ES-I3 (cell line): ENCODE results near the gene PCDH1.
A peak's percentile ranks its signal among the peaks of the same experiment; 100 is the strongest.

Source experiments
- H3K36me3 ChIP-seq: 2 replicates; pipeline ENCODE4 v1.6.1; 2013; ENCODE audit warnings: mild to moderate bottlenecking, low read length, control low read depth, moderate library complexity; ENCODE audit not compliant: insufficient read depth
- H3K4me1 ChIP-seq: 2 replicates; pipeline ENCODE4 v1.6.1; 2013; ENCODE audit warnings: mild to moderate bottlenecking, control low read depth, low read length; ENCODE audit not compliant: insufficient read depth
- H3K9ac ChIP-seq: 2 replicates; pipeline ENCODE4 v1.6.1; 2013; ENCODE audit warnings: low read depth, mild to moderate bottlenecking, low read length, moderate library complexity
- H3K9me3 ChIP-seq: 2 replicates; pipeline ENCODE4 v1.6.1; 2013; ENCODE audit warnings: mild to moderate bottlenecking, low read length, moderate library complexity; ENCODE audit not compliant: control insufficient read depth, insufficient read depth

PCDH1 gene

DNA sequence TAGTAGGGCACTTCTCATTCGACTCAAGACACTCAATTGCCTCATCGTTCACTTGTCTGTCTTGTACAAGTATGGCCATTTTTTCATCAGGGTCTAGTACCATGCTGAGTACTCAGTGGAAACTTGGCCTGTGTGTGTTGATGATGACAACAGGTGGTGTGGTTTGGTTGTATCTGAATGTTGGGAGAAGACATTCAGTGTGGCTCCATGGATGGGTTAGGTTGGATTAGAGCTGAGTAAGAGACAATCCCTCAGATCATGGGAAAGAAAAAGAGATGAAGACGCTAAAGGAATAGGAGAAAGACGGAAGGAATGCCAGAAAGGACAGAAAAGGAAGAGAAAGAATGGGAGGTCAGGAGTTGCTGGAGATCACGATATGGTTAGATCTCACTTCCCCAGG lies 17.0 kb downstream of the PCDH1 start:
- H3K36me3 ChIP-seq, result no peaks in the 10 kb centered on the region; the same call in 1 of the 2 replicates
- no peak overlapping the region for H3K9ac ChIP-seq
- peaks cover 19% of the 10 kb centered on the region; the same call in 1 of the 2 replicates for H3K4me1 ChIP-seq
- no peaks in the 10 kb centered on the region for H3K9me3 ChIP-seq

DNA sequence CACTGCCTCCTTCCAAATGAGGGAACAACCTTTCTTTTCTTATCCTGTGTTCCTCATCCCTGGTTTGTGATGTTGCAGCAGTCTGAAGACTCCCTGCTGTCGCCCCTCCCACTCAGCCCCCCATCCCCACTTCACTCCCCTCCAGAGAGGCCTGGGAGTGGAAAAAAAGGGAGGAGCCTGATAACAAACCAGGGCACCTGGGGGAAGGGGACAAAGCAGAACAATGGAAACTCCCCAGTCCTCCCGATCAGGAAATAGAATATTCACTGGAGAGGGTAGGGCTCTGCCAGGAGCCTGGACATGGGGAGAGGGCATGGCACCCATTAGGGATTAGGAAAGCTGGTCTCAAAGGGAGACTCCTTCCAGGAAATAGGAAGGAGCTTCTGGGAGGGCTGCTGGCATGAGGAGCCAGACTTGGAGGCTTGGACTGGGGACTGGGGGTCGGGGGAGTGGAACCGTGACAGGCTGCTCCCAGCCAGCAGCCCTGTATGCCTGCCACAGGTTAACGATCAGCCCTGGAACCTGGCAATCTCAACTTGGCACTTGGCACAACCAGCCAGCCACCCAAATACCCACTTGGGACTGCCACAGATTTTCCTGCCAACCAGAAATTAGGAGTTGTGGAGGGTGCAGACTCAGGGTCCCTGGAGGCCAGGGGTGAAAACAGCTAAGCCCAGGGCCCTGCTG lies 20.0 kb downstream of the PCDH1 start:
- Histone ChIP-seq H3K36me3 (no peaks in the 10 kb centered on the region), H3K4me1 (peaks cover 30% of the 10 kb centered on the region; the same call in 1 of the 2 replicates), H3K9me3 (no peaks in the 10 kb centered on the region), H3K9ac (no peak overlapping the region; the same call in 1 of the 2 replicates)

DNA sequence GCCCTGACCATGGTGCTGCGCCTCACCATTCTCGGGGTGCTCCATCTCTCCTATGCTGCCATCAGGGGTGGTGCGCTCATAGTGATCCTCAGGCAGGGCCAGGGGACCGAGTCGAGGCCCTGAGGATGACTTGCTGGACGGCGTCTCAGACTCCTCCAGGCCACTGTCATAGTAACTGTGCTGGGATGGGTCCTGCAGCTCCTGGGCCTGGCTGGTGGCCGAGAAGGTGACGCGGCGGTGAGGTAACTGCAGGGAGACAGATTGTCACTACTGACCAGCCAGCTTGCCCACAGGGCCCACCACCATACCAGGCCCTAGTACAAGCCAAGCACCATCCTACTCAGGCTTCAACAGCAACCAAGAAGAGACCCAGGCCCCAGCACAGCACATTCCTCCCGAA lies 21.0 kb downstream of the PCDH1 start:
- Histone ChIP-seq H3K9me3 (no peaks in the 10 kb centered on the region), H3K9ac (no peak overlapping the region), H3K4me1 (peaks cover 30% of the 10 kb centered on the region; the same call in 1 of the 2 replicates), H3K36me3 (no peaks in the 10 kb centered on the region)

DNA sequence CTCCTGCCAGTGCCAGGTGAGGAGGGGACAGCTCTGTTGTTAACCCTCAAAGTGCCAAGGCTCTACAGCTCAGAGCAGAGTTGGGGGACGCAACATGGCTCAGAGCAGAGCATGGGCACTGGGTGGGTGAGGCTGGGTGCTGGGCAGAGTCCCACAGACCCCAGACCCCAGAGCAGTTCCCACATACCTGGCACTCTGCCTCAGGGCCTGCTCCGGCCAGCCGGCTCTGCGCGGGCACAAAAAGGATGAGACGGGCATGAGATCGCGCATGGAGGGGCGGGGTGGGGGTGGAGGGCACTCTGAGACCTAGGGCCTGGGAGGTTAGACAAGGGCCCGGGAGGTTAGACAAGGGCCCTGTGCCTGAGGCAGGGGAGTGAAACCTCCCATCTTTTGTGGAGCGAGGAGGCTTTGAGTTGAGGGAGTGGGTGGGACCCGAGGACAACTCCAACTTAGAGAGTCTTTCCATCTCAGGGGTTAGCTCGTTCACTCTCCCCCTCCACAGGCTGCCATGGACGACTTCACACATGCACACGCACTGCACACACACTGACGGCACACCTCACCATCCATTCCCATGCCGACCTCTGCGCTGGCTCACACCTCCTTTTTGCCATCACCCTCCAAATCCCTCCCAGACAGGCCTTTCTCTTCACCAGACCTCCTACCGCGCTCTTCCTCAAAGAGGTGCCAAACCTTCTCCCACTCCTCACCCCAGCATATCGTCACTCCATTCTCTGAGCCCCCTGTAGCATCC lies 22.0 kb downstream of the PCDH1 start:
- H3K9ac ChIP-seq, result no peak overlapping the region
- H3K36me3 ChIP-seq, result no peaks in the 10 kb centered on the region
- H3K9me3 ChIP-seq, result no peaks in the 10 kb centered on the region
- peaks cover 35% of the 10 kb centered on the region for H3K4me1 ChIP-seq

DNA sequence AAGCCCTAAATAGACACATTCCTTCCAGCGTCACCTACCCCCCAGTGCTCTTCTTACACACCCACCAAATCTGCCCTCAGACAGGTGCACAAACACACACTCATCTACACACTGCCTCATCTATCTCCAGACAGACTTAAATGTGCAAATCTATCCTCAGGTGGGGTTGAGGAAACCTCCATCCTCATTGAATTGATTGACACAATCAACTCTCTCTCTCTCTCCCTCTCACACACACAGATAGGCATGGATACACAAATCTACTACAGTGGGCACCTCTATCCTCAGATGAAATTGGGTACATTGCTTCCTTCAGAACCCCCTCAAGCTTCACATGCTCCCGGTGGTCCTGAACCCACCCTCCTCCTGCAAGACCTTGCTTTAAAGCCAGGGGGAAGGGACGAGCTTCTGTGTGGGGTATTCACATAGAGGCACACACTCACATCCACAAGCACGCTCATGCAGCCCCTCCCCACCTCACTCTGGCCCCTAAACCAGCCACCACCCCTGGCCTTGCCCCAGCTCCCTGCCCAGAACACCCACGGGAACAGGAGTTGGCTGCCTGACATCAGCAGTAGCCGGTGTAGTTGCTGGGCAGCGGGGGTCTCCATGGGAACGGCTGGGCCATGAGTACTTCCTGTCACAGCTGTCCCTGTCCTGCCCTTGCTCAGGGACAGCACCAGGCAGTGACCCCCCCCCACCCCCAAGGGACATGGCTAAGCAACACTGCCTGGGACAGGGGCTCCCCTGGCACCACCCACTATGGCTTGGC lies 22.8 kb downstream of the PCDH1 start:
- no peaks in the 10 kb centered on the region for H3K36me3 ChIP-seq
- no peak overlapping the region for H3K9ac ChIP-seq
- H3K4me1 ChIP-seq, result peaks cover 39% of the 10 kb centered on the region
- H3K9me3 ChIP-seq, result no peaks in the 10 kb centered on the region

DNA sequence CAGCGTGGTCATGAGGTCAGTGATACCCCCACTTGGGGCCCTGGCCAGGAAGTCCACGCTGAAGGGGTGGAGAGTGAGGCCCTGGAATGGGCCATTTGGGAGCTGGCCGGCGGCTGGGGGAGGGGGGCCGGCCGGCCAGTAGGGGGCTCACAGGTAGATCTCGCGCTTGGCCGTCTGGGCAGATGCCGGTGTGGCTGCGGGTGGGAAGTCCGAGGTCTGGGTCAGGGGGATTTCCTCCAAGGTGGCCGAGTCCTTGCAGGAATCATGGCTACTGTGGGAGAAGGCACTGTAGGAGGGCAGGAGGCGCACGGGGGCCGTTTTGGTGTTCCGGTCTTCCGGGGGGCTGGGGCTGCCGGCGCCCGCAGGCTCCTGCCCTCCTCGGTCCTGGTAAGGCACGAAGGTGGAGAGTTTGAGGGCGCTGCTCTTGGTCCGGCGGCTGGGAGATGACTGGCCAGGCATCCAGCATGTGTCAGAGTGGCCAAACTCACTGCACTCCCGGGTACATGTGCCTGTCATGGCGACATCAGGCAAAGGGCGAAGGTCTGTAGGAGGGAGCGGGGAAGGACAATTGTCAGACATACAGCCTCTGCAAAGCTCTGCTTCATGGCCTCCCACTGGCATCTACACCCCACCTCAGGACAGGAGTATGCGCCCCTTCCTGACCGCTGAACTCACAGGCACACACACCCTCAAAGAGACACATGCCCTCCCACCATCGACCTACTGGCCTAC lies 24.1 kb downstream of the PCDH1 start:
- Histone ChIP-seq H3K4me1 (peaks cover 38% of the 10 kb centered on the region), H3K36me3 (no peaks in the 10 kb centered on the region), H3K9ac (no peak overlapping the region), H3K9me3 (no peaks in the 10 kb centered on the region)

DNA sequence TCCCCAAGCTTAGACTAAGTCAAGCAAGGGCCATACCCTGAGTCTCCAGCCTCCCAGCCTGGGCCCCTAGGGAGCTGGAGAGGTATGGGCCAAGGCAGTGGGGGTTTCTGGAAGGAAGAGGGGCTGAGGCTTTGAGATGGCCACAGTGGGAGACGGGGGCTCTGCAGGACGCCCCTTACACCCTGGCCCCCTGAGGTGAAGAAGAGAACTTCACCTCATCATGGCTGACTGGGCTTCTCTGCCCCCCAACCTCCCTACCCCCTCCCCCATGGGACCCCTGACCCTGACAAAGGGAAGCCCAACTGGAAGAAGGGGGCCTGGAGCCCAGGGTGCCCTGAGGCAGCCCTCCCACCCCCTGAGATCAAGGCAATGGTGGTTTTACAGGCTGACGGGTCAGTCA lies 25.8 kb downstream of the PCDH1 start:
- Histone ChIP-seq H3K9me3 (no peaks in the 10 kb centered on the region), H3K36me3 (no peaks in the 10 kb centered on the region), H3K9ac (no peak overlapping the region), H3K4me1 (peaks cover 29% of the 10 kb centered on the region)

DNA sequence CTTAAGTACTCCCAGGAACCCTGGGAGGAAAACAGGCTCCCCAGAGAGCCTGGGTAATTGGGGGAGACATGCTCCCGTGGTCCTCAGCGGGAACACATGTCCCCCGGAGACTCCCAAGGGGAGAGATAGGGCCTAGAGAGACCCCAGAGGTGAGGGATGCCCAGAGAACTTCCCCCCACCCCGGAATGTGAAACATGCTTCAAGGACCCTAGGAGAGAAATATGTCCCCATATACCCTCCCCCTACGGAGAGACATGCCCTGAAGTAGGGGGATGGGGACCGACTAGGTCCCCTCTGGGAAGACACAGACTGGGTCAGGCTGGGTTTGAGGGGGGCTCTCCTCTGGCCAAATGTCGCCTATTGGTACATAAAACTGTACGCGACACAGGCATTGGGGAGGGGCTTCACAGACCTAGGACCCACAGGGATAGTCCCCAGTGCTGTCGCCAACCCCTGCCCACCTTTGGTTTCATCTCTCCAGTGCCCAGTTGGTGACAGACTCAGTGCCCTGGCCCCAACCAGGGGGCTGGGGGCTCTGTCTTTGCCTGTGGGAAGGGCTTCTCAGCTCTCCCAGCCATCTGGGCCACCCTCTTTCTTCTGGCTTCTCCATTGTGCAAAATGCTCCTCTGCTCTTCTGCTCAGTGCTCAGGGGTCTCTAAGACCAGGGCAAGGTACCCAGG lies 26.9 kb downstream of the PCDH1 start:
- Histone ChIP-seq H3K9ac (peak overlapping the region; percentile 38), H3K36me3 (no peaks in the 10 kb centered on the region), H3K9me3 (no peaks in the 10 kb centered on the region), H3K4me1 (peaks cover 32% of the 10 kb centered on the region)

DNA sequence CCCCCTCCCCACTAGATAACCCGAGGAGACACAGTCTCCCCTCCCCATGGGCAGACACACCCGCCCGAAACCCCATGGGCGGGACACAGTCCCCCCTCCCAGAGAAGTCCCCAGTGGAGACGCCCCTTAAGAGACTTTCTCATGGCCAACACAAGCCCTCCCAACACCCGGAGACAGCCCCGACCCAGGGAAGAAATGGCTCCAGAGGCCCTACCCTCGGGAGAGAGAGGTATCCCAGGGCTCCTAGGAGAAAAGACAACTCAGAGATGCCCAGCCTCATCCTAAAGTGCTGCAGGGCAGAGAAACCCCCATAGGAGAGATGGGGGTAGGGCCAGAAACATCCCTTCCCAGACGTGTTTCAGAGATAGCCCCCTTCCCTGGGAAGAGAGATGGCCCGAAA lies 27.4 kb downstream of the PCDH1 start:
- Histone ChIP-seq H3K4me1 (peaks cover 38% of the 10 kb centered on the region), H3K36me3 (no peaks in the 10 kb centered on the region), H3K9me3 (no peaks in the 10 kb centered on the region), H3K9ac (peak overlapping the region; percentile 38)

DNA sequence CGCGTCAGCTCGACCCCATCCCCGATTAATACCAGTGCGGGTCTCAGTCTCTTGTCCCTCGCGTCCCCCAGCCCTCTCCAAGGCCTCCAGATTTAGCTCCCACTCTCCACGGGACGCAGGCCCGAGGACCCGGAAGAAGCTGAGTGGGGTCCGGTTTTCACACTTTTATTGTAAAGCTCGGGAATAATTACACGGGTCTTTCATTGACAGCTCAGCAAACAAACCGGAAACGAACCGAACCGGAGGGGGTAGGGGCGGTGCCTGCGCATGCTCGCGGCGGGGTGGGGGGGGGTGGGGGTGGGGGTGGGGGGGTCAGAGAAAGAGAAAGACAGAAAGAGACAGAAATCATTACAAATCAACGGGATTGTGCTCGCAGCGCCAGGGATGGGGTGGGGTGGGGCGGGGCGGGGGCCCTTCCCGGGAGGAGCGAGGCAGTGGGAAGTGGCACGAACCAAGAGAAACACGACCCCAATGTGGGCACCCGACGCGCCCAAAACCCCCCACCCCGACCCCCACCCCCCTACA lies 27.9 kb downstream of the PCDH1 start:
- H3K4me1 ChIP-seq, result peaks cover 39% of the 10 kb centered on the region
- H3K9me3 ChIP-seq, result no peaks in the 10 kb centered on the region
- H3K9ac ChIP-seq, result peak overlapping the region; percentile 69
- no peaks in the 10 kb centered on the region for H3K36me3 ChIP-seq

DNA sequence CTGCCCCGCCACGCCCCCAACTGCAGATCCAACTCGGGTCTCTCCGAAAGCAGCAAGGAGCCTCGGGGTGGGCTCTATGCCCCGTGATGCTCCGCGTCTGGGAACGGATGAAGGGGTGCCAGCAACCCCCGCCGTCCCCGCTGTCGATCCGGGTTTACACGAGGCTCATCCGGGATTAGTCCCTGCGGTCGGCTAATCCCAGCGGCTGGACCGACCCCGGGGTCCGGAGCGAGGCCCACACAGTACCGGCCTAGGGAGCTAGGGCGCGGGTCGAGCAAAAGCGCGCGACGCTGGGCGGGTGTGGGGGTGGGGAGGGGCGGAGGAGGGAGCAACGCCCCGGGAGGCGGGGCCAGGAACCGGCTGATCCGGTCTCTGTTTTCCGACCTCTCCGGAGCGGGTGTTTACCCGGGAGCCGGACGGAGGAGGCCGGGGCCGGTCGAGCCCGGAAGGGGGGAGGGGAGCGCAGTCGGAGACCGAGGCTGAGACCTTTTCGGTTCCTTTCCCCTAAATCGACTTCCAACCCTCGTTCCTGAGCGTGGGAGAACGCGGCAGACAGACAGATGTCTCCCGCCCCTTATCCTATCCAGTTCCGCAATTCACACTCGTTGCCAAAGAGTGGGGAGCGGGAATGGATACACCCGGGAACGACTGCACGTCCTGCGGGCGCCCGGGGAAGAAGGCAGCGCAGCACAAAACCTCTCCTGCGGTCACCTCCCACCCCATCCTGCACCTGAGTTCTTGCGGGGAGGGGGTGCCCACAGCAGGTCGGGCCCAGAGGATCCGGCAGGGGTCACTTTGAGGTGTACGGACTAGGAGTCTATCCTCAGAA lies 28.6 kb downstream of the PCDH1 start:
- Histone ChIP-seq H3K9me3 (no peaks in the 10 kb centered on the region), H3K9ac (peak overlapping the region; percentile 69), H3K36me3 (no peaks in the 10 kb centered on the region), H3K4me1 (peaks cover 46% of the 10 kb centered on the region)

DNA sequence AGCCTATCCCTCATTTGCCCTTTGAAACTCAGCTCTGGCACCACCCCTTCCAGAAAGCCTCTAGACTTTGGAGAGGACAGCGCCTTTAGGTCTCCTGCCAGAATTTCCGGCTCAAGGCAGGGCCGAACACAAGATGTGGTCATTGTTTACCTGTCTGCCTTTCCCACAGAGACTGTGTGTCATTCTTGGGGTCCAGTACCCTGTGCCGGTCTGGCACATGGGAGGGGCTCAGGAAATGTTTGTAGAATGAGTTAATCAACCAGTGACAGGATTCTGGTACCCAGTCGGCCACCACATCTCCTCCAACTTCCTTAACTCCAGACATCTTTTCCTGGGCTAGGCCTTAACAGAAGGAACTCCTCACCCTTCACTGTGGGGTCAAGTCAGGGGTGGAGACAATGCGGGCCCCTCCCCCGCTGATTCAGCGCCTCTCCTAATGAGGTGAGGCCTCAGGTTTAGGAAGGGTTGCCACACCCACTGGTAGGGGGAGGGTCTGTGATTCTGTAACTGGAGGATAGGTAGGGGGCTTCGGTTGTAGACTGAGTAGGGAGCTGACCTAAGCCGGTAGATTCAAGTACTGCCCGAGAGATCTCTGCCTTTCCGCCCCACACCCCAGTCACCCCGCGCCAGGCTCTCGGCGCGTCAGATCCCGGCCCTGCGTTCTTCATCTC lies 29.3 kb downstream of the PCDH1 start:
- Histone ChIP-seq H3K9ac (peak overlapping the region; percentile 69), H3K9me3 (no peaks in the 10 kb centered on the region), H3K36me3 (no peaks in the 10 kb centered on the region), H3K4me1 (peaks cover 49% of the 10 kb centered on the region)
